GM12878 (cell line): ENCODE measurements around the gene AMH. TPM values are rescaled to one million over a fixed set of nuclear protein-coding genes. Genes with fewer than 3 reads are reported as not detected.

Experiments
- ATF2 ChIP-seq: IDR thresholded peaks from 2 replicates; pipeline ENCODE4 v1.6.1; 2012; ENCODE audit warnings: low read length, inconsistent platforms
- BACH1 ChIP-seq: fragments of 450-650 bp; IDR thresholded peaks from 2 replicates; pipeline ENCODE4 v1.6.1; 2017; ENCODE audit warnings: mild to moderate bottlenecking, borderline replicate concordance
- CREM ChIP-seq: IDR thresholded peaks from 2 replicates; pipeline ENCODE4 v1.6.1; 2014; ENCODE audit warnings: antibody characterized with exemption, low read depth
- DPF2 ChIP-seq: fragments of 450-650 bp; IDR thresholded peaks from 2 replicates; pipeline ENCODE4 v1.6.1; 2017; ENCODE audit warnings: mild to moderate bottlenecking
- E2F4 ChIP-seq: IDR thresholded peaks from 2 replicates; pipeline ENCODE4 v1.6.1; 2012; ENCODE audit warnings: low read depth, low read length, improper control_type of control experiment
- ELK1 ChIP-seq: IDR thresholded peaks from 2 replicates; pipeline ENCODE4 v1.6.1; 2012; ENCODE audit warnings: low read depth, low read length, improper control_type of control experiment
- ETV6 ChIP-seq, 2 experiments: fragments of 450-650 bp in 1 of 2; IDR thresholded peaks in 1 of 2; conservative IDR thresholded peaks in 1 of 2; 2 replicates each; pipeline ENCODE4 v1.6.1; 2014; ENCODE audit warnings: antibody characterized with exemption in 1 of 2, borderline replicate concordance in 1 of 2, low read depth in 1 of 2, mild to moderate bottlenecking in 1 of 2, moderate library complexity in 1 of 2
- FOXM1 ChIP-seq: IDR thresholded peaks from 2 replicates; pipeline ENCODE4 v1.6.1; 2012; ENCODE audit warnings: low read depth, mild to moderate bottlenecking, inconsistent platforms, low read length, moderate library complexity
- GABPA ChIP-seq: IDR thresholded peaks from 2 replicates; pipeline ENCODE4 v1.6.1; 2014; ENCODE audit warnings: antibody characterized with exemption, low read depth, mild to moderate bottlenecking, inconsistent platforms
- IKZF2 ChIP-seq, 2 experiments: fragments of 450-650 bp; IDR thresholded peaks; 2 replicates each; pipeline ENCODE4 v1.6.1; 2017; ENCODE audit warnings: mild to moderate bottlenecking in 2 of 2, moderate library complexity in 2 of 2
- NFXL1 ChIP-seq: fragments of 450-650 bp; IDR thresholded peaks from 2 replicates; pipeline ENCODE4 v1.6.1; 2017; ENCODE audit warnings: antibody characterized with exemption, mild to moderate bottlenecking, borderline replicate concordance
- POLR2AphosphoS5 ChIP-seq: IDR thresholded peaks from 2 replicates; pipeline ENCODE4 v1.6.1; 2011; ENCODE audit warnings: mild to moderate bottlenecking, low read length, inconsistent platforms
- RB1 ChIP-seq: fragments of 450-650 bp; formaldehyde crosslinking; IDR thresholded peaks from 2 replicates; pipeline ENCODE4 v1.6.1; 2017; ENCODE audit warnings: mild to moderate bottlenecking, borderline replicate concordance
- RFX5 ChIP-seq: IDR thresholded peaks from 2 replicates; pipeline ENCODE4 v1.6.1; 2011; ENCODE audit warnings: low read depth, low read length, improper control_type of control experiment
- SIX5 ChIP-seq: IDR thresholded peaks from 2 replicates; pipeline ENCODE4 v1.6.1; 2011; ENCODE audit warnings: mild to moderate bottlenecking, low read depth, low read length, moderate library complexity; ENCODE audit not compliant: severe bottlenecking
- SMAD5 ChIP-seq: IDR thresholded peaks from 2 replicates; pipeline ENCODE4 v1.6.1; 2016; ENCODE audit warnings: antibody characterized with exemption, low read depth
- TCF3 ChIP-seq: IDR thresholded peaks from 2 replicates; pipeline ENCODE4 v1.6.1; 2012; ENCODE audit warnings: low read depth, mild to moderate bottlenecking, low read length, borderline replicate concordance; ENCODE audit not compliant: insufficient read depth
- USF2 ChIP-seq: IDR thresholded peaks from 2 replicates; pipeline ENCODE4 v1.6.1; 2011; ENCODE audit warnings: low read depth, low read length, improper control_type of control experiment, borderline replicate concordance
- ZBED1 ChIP-seq: IDR thresholded peaks from 2 replicates; pipeline ENCODE4 v1.6.1; 2016; ENCODE audit warnings: borderline replicate concordance
- ZBTB40 ChIP-seq: fragments of 450-650 bp; IDR thresholded peaks from 2 replicates; pipeline ENCODE4 v1.6.1; 2016; ENCODE audit warnings: mild to moderate bottlenecking, moderate library complexity, borderline replicate concordance
- ZNF274 ChIP-seq: IDR thresholded peaks from one replicate; pipeline ENCODE4 v1.8.0; 2011; ENCODE audit not compliant: insufficient read length, insufficient read depth
- polyA plus RNA-seq, 11 experiments: library from polyadenylated mRNA; depleted of rRNA in 4 of 11; unstranded in 6 of 11; stranded (reverse) in 5 of 11; fragments of >200 nt; fragmentation: Nextera tagmentation in 4 of 11; fragmentation: Illumina TruSeq in 1 of 11; extraction: Ambion mirVana in 4 of 11; extraction: Trizol in 1 of 11; gene quantifications; 1 replicate in 1 of 11; 2 replicates in 10 of 11; pipeline versions ENCODE4 v1.2.1 to v1.2.3, GENCODE V29; 2011 to 2016; ENCODE audit warnings: inconsistent platforms in 2 of 11, missing spikeins in 2 of 11, low read depth in 1 of 11
- total RNA-seq, 4 experiments: library from RNA; depleted of rRNA in 3 of 4; stranded (reverse); fragments of >200 nt in 3 of 4; fragmentation: Illumina TruSeq in 1 of 4; extraction: Trizol in 1 of 4; gene quantifications; 2 replicates each; pipeline versions ENCODE4 v1.2.1 to v1.2.3, GENCODE V29; 2013 to 2021

The AMH gene
- total and polyA plus RNA-seq, 10 of the 15 experiments (the other 5 are each of a cell fraction or from before 2014, with no cell fraction given), result 0.17 to 3.5 (median 0.81) TPM; not detected in 4

GRCh38 chr19:2273356-2274184, 24.4 kb downstream of the AMH start (continued):
- TF ChIP-seq ZBTB40, result peak; percentile 91
- TF ChIP-seq CREM, result peak; percentile 73
- TF ChIP-seq NFXL1, result no peak
- no peak for TF ChIP-seq SMAD5
- no peak for TF ChIP-seq USF2
- TF ChIP-seq GABPA, result peak; percentile 95
- TF ChIP-seq ZNF274, result no peak
- no peak for TF ChIP-seq E2F4
- 0 out of 2 replicates have a peak, but pooled peaks have one; percentile 27 for TF ChIP-seq FOXM1
- TF ChIP-seq ATF2, result 0 out of 2 replicates have a peak, but pooled peaks have one; percentile 36
- peak; percentile 89 for TF ChIP-seq ELK1
- TF ChIP-seq RFX5, result no peak
- TF ChIP-seq TCF3, result no peak; the same call in 1 of the 2 replicates
- TF ChIP-seq ETV6 (conservative IDR thresholded peaks at IDR 0.05 in 1 of 2, IDR thresholded peaks at IDR 0.05 in 1 of 2; ENCODE audit: borderline replicate concordance in 1 of 2, low read depth in 1 of 2), result peak in 1 of 2 experiments; percentile 58; a peak in 1 of 4 replicates
- TF ChIP-seq IKZF2 (IDR thresholded peaks at IDR 0.05), result peak; percentile 53 to 67; a peak in 2 of 4 replicates
- peak; percentile 65 for TF ChIP-seq DPF2
- peak; percentile 80; the same call in 1 of the 2 replicates for TF ChIP-seq ZBED1
- peak; percentile 79 for TF ChIP-seq SIX5
- TF ChIP-seq BACH1, result peak; percentile 96
- peak; percentile 32; the same call in 1 of the 2 replicates for TF ChIP-seq POLR2AphosphoS5
- TF ChIP-seq RB1, result 0 out of 2 replicates have a peak, but pooled peaks have one; percentile 88
